Activated naive CD8-positive, alpha-beta T cell treated with anti-CD3 and anti-CD28 coated beads for 36 hours (primary cell): Measurements from ENCODE around the gene IGFBPL1. TPM values are rescaled to one million over a fixed set of nuclear protein-coding genes. Genes with fewer than 3 reads are reported as not detected.
"Not testable (repeated sequence)": the region's sequence is repeated elsewhere in the genome, so short reads cannot be mapped to it uniquely, and the experiment has no call there.

ENCODE experiments used
- DNase-seq: peaks from one replicate; pipeline ENCODE4 v3.0.0; 2021
- H3K27ac Mint-ChIP-seq: one replicate; pipeline ENCODE4 v1.8.0; 2022; ENCODE audit warnings: mild to moderate bottlenecking, moderate library complexity, mixed read lengths
- H3K27me3 Mint-ChIP-seq: one replicate; pipeline ENCODE4 v1.8.0; 2022; ENCODE audit warnings: mild to moderate bottlenecking, mixed read lengths
- H3K36me3 Mint-ChIP-seq: one replicate; pipeline ENCODE4 v1.8.0; 2021; ENCODE audit warnings: mild to moderate bottlenecking, mixed read lengths
- H3K4me1 Mint-ChIP-seq: one replicate; pipeline ENCODE4 v1.8.0; 2021; ENCODE audit warnings: mixed read lengths
- H3K4me3 Mint-ChIP-seq: one replicate; pipeline ENCODE4 v1.8.0; 2022; ENCODE audit warnings: mild to moderate bottlenecking, moderate library complexity, mixed read lengths
- H3K9me3 Mint-ChIP-seq: one replicate; pipeline ENCODE4 v1.8.0; 2022; ENCODE audit warnings: mixed read lengths
- total RNA-seq, 2 experiments: library from RNA; stranded (reverse); gene quantifications; one replicate each; pipeline ENCODE4 v1.2.3, GENCODE V29; 2021

The IGFBPL1 gene
- total RNA-seq, 2 experiments from 2014 or later: not detected

DNA sequence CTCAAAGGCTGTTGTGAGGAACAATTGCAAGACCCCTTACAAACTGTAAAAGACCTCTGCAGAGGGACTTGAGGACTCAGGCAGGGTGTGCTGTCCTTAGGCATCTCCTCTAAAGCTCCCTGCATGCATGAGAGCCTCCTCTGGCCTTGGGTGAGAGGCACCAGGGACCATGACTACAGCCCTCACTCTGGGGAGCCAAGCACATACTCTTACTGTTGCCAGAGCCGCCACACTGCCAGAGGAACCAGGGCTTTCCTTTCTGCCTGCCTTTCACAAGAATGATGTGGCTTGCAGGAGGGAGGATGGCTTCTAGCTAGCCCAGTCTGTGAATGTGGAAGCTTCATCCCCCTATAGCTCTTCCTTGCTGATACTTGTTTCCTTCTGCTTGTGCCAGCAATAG is 5.9 kb downstream of the IGFBPL1 start:
- peaks cover 28% of the 10 kb centered on the region for H3K27me3 Mint-ChIP-seq
- H3K9me3 Mint-ChIP-seq: no peaks in the 10 kb centered on the region
- peaks cover under 1% of the 10 kb centered on the region for H3K4me1 Mint-ChIP-seq
- no peak overlapping the region for H3K27ac Mint-ChIP-seq
- no peak overlapping the region for H3K4me3 Mint-ChIP-seq
- no peaks in the 10 kb centered on the region for H3K36me3 Mint-ChIP-seq
- DNase-seq: no peak

DNA sequence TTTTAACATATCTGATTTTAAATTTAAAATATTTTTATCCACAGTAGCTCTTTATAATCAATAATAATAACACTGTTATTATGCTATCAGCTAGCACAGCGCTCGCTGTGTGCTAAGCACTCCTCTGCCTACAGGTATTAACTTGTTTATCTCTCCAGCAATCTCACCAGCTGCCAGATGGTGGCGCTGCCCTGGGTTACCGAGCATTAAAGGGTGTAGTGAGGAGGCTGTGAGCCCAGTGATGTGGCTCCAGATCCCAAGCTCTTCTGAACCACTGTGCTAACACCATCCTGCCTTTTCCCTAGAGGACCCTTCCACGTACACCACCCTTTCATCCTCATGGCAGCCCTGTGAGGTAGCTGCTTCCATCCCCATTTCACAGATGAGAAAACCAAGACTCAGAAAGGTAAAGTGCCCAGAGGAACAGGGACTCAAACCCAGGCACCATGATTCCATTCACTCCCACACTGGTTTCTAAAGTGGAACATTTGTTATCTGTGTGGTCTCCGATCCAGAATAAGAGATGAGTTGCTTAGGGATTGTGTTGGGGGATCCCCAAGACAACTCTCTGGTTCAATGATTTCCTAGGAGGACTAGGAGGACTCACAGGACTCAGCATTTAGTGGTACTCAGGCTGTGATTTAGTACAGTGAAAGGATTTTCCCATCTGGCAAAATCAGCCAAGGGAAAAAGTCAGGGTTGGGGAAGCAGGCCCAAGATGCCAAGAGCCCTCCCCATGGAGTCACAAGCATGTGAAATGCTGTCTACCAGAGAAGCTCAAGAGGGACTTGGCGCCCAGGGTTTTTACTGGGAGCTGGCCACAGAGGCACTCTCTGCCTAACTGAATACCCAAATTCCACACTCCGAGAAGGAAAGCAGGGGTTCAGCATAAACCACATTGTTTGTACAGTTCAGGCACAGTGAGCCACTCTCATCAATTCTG is 7.0 kb downstream of the IGFBPL1 start:
- Mint-ChIP-seq H3K4me1 (no peaks in the 10 kb centered on the region), H3K27me3 (peaks cover 21% of the 10 kb centered on the region), H3K9me3 (no peaks in the 10 kb centered on the region), H3K27ac (no peak overlapping the region), H3K4me3 (no peak overlapping the region), H3K36me3 (no peaks in the 10 kb centered on the region)
- DNase-seq: peak; percentile 33

DNA sequence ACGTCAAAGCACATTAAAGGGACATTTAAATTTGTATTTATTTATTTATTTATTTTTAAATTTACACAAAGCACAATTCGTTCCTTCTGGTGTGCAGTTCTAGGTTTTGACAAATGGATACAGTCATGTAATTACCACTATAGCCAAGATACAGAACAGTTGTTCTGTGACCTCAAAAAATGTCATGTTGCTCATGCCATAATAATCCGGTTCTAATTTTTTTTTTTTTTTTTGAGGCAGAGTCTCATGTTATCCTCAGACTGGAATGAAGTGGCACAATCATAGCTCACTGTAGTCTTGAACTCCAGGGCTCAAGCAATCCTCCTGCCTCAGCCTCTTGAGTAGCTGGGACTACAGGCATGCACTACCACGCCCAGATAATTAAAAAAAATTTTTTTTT is 7.8 kb downstream of the IGFBPL1 start:
- Mint-ChIP-seq H3K4me1 (no peaks in the 10 kb centered on the region), H3K27me3 (peaks cover 13% of the 10 kb centered on the region)

DNA sequence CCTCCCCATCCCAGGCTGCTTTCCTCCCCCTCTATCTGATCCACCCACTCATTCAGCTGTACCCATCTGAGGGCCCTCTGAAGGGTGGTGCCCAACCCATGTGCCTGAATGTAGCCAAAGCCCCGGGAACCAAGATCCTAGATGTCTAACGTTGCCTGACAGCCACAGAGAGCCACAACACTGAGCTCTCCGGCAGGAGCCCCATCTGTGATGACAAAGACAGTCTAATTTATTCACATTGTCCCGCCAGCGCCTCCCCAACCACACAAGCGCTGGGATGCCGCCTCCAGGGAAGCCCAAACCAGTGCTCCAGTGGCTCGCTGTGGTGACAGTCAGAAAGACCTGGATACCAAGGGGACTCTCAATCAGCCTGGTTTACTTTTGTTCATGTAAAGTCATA is 8.4 kb downstream of the IGFBPL1 start:
- H3K27ac Mint-ChIP-seq: no peak overlapping the region
- H3K4me3 Mint-ChIP-seq: no peak overlapping the region
- DNase-seq: no peak
- H3K9me3 Mint-ChIP-seq: no peaks in the 10 kb centered on the region
- H3K36me3 Mint-ChIP-seq: no peaks in the 10 kb centered on the region
- no peaks in the 10 kb centered on the region for H3K4me1 Mint-ChIP-seq
- H3K27me3 Mint-ChIP-seq: peaks cover 7% of the 10 kb centered on the region

More for the DNA sequence above, 7.8 kb downstream of the IGFBPL1 start:
- Mint-ChIP-seq H3K9me3 (no peaks in the 10 kb centered on the region), H3K27ac (no peak overlapping the region), H3K4me3 (no peak overlapping the region), H3K36me3 (no peaks in the 10 kb centered on the region)
- no peak for DNase-seq

DNA sequence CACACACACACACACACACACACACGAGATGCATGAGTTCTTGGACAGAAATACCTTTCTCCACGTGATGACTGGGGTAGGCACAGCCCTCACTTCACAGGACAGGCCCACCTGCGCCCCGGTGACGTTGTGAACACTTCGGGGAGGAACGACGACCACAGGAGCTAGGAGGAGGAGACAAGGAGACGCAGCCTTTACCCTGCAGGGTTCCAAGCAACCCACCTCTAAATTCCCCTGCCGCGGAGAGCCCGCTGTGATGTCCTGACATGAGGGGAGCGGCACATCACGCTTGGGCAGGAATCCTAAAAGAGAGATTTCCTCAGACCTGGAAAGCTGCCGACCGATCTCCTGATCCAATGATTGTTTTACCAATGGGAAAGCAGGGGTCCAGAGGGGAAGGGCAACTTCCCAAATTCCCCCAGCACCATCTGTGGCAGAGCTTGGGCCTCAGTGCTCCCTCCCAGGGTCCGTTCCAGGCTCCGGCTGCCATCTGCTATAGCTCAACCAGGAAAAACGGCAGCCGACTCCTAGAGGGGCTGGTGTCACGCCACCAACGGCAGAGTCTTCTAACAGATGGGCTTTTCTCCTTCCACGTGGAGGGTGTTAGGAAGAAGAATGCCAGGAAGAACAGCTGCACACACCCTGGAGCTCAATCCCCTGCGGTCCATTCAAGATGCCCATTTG is 10.1 kb downstream of the IGFBPL1 start:
- DNase-seq: no peak
- Mint-ChIP-seq H3K4me3 (no peak overlapping the region), H3K36me3 (no peaks in the 10 kb centered on the region), H3K9me3 (no peaks in the 10 kb centered on the region), H3K27ac (no peak overlapping the region), H3K4me1 (no peaks in the 10 kb centered on the region), H3K27me3 (peaks cover 3% of the 10 kb centered on the region)

DNA sequence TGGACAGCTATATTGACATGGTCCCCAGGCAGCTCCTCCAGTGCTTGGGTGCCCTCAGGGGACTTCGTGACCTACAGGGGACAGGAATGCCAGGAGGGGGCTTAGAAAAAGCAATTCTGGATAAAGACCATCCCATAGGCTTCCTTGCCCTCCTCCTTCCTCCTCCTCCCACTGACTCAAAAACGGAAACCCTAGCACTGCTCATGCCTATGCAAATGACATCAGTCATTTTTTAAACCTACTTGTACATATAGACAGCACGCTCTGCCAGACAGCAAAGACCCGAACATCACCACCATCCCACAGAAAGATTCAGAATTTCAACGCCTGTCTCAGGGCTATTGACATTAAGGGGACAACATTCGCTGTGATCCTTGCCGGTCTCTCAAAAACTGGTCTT is 11.0 kb downstream of the IGFBPL1 start:
- Mint-ChIP-seq H3K27ac (no peak overlapping the region), H3K36me3 (no peaks in the 10 kb centered on the region), H3K4me3 (no peak overlapping the region), H3K27me3 (peaks cover 3% of the 10 kb centered on the region), H3K9me3 (no peaks in the 10 kb centered on the region), H3K4me1 (no peaks in the 10 kb centered on the region)
- no peak for DNase-seq

DNA sequence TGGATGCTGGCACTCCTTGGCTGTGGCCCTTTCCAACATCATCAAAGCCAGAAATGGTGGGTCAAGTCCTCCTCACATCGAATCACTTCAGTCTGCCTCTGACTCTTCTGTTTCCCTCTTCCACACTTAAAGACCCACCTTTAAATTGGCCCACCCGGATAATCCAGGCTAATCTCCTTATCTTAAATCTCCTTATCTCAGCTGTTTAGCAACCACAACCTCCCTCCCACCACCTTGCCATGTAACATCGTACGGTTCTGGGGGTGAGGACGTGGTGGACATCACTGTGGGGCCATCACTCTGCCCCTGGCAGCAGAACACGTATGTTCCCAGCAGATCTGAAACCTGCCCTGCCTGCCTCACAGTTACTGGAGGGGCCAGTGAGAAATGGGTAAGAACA is 11.5 kb downstream of the IGFBPL1 start:
- peaks cover 3% of the 10 kb centered on the region for H3K27me3 Mint-ChIP-seq
- H3K4me3 Mint-ChIP-seq: no peak overlapping the region
- H3K27ac Mint-ChIP-seq: no peak overlapping the region
- DNase-seq: no peak
- H3K9me3 Mint-ChIP-seq: no peaks in the 10 kb centered on the region
- H3K36me3 Mint-ChIP-seq: no peaks in the 10 kb centered on the region
- no peaks in the 10 kb centered on the region for H3K4me1 Mint-ChIP-seq

DNA sequence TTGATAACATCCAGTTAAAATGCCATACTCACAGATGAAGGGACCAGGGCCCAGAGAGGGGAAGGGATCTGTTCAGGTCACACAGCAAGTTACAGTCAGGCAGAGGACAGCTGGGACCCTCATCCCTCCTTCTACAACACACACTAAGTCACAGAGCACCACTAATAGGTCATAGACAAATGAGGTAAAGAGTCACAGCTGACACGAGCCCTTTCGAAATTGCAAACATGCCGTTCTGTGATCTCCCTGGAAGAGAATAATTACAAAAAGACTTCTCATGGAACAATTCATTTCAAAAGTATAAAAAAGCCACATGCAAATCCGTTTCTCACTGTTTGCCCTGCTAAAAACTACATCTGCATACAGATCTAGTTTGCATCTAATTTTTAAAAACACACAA is 15.5 kb downstream of the IGFBPL1 start:
- Mint-ChIP-seq H3K9me3 (no peaks in the 10 kb centered on the region), H3K4me1 (no peaks in the 10 kb centered on the region), H3K4me3 (no peak overlapping the region), H3K27ac (no peak overlapping the region), H3K36me3 (no peaks in the 10 kb centered on the region), H3K27me3 (peaks cover 7% of the 10 kb centered on the region)
- DNase-seq: no peak

DNA sequence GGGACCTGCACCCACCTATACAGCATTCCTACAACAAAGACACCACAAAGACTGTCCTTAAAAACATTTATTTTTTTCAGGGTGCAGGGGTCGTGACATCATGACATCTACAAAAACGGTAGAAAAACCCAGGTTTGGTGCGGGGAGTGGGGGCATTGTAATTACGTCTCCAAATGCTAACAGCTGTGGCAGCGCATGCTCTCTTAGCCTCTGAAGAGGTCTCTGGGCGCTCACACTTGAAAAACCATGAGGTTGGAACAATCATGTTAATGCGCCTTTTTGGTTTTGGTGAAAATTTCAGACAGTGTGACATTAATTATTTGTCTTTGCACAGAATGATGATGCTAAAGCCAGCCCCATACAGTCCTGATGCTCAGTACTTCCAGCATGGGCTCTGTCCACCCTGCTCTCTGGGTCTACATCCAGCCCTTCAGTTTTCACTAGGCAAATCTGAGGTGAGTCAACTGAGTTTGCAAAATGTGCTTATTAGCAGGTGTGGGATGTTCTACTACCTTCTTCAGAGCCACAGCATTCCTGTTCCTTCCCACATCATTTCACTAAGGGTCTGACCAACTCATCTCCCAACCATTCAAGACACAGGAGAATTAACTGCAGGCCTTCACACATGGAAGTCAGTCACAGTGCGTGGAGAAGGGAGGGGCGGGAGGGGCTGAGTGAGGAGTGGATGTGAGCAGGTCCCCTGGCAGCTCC is 17.6 kb downstream of the IGFBPL1 start:
- H3K36me3 Mint-ChIP-seq: no peaks in the 10 kb centered on the region
- no peaks in the 10 kb centered on the region for H3K9me3 Mint-ChIP-seq
- H3K4me3 Mint-ChIP-seq: no peak overlapping the region
- H3K4me1 Mint-ChIP-seq: no peaks in the 10 kb centered on the region
- H3K27me3 Mint-ChIP-seq: peaks cover 4% of the 10 kb centered on the region
- no peak for DNase-seq
- no peak overlapping the region for H3K27ac Mint-ChIP-seq

DNA sequence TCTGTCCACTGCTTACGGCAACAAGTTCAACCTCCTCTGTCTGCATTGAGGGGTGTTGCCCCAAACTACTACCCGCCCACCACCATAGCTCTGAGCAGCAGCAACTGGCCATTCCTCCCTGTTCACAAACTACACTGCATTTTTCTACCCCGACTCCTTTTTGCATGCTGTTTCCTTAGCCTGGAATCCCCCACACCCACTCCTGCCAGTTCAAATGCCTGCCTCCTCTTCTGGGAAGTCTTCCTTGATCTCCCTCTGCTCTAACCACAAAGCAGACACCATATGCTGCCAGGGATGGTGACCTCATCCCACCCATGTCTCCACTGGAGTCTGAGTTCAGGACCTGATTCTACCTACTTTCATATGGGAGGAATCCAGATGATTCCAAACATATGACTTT is 18.5 kb downstream of the IGFBPL1 start:
- no peaks in the 10 kb centered on the region for H3K4me1 Mint-ChIP-seq
- H3K27me3 Mint-ChIP-seq: peaks cover 4% of the 10 kb centered on the region
- no peak overlapping the region for H3K4me3 Mint-ChIP-seq
- H3K9me3 Mint-ChIP-seq: no peaks in the 10 kb centered on the region
- H3K36me3 Mint-ChIP-seq: no peaks in the 10 kb centered on the region
- no peak overlapping the region for H3K27ac Mint-ChIP-seq
- DNase-seq: no peak

DNA sequence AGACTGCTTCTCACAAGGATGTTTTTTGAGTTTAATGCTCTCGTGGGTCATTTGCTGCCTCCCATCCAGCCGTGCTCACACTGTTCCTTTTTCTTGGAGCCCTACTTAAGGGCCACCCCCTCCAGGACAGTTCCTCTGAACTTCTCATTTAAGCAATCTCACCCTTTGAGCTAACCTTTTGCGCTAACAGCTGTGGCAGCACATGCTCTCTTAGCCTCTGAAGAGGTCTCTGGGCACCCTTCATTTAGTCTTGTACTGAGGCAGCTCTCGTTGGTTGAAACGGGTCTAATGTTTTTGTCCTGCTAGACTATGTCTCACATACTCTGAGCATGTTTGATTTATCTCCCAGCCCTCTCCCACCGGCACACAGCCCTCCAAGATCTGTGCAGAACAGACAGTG is 19.9 kb downstream of the IGFBPL1 start:
- Mint-ChIP-seq H3K36me3 (peaks cover 3% of the 10 kb centered on the region), H3K9me3 (no peaks in the 10 kb centered on the region), H3K4me1 (no peaks in the 10 kb centered on the region), H3K27ac (no peak overlapping the region), H3K27me3 (peaks cover 4% of the 10 kb centered on the region), H3K4me3 (no peak overlapping the region)
- no peak for DNase-seq

DNA sequence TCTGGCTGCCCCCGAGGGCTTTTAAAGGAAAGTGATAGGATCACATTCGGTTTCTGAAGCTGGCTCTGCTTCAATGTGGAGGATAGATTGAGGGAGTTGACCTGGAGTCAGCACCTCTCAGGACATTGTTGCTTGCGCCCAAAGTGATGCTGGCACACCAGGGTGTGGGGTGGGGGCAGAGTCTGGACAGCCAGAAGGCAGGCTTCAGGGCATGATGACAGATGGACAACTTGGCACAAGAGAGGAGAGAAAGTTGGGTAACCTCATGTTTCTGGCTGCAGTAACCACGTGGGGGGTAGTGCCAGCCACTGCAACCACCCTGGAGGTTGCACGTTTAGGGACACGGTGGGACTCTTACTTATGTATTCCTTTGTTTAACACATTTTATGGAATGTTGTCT is 22.3 kb downstream of the IGFBPL1 start:
- DNase-seq: no peak
- Mint-ChIP-seq H3K27ac (no peak overlapping the region), H3K4me1 (no peaks in the 10 kb centered on the region), H3K4me3 (no peak overlapping the region), H3K27me3 (peaks cover 4% of the 10 kb centered on the region), H3K9me3 (peaks cover 3% of the 10 kb centered on the region), H3K36me3 (peaks cover 23% of the 10 kb centered on the region)

DNA sequence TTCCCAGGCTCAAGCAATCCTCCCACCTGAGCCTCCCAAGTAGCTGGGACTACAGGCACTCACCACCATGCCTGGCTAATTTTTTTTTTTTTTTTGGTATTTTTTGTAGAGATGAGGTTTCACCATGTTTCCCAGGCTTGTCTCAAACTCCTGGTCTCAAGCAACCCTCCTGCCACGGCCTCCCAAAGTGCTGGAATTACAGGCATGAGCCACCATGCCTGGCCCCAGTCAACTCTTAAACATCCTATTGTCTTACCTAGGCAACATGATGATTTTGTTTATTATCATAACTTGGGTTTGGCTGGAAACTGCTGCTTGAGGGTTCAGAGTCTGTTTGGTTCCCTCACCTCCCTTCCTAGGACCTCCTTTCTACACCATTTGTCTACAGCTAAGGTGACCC is 25.1 kb downstream of the IGFBPL1 start:
- H3K4me1 Mint-ChIP-seq: not testable (repeated sequence)
- peaks cover 12% of the 10 kb centered on the region for H3K9me3 Mint-ChIP-seq

DNA sequence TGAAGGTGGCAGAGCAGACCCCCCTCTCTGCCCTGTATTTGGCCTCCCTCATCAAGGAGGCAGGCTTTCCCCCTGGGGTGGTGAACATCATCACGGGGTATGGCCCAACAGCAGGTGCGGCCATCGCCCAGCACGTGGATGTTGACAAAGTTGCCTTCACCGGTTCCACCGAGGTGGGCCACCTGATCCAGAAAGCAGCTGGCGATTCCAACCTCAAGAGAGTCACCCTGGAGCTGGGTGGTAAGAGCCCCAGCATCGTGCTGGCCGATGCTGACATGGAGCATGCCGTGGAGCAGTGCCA is 27.9 kb downstream of the IGFBPL1 start:
- H3K36me3 Mint-ChIP-seq: peaks cover 56% of the 10 kb centered on the region
- peaks cover 9% of the 10 kb centered on the region for H3K4me1 Mint-ChIP-seq
- H3K27me3 Mint-ChIP-seq: no peaks in the 10 kb centered on the region
- no peak for DNase-seq
- H3K4me3 Mint-ChIP-seq: no peak overlapping the region
- no peak overlapping the region for H3K27ac Mint-ChIP-seq
- peaks cover 12% of the 10 kb centered on the region for H3K9me3 Mint-ChIP-seq

More for the DNA sequence above, 25.1 kb downstream of the IGFBPL1 start:
- H3K27me3 Mint-ChIP-seq, DNase-seq, H3K27ac Mint-ChIP-seq, H3K4me3 Mint-ChIP-seq: not testable (repeated sequence)
- peaks cover 51% of the 10 kb centered on the region for H3K36me3 Mint-ChIP-seq

DNA sequence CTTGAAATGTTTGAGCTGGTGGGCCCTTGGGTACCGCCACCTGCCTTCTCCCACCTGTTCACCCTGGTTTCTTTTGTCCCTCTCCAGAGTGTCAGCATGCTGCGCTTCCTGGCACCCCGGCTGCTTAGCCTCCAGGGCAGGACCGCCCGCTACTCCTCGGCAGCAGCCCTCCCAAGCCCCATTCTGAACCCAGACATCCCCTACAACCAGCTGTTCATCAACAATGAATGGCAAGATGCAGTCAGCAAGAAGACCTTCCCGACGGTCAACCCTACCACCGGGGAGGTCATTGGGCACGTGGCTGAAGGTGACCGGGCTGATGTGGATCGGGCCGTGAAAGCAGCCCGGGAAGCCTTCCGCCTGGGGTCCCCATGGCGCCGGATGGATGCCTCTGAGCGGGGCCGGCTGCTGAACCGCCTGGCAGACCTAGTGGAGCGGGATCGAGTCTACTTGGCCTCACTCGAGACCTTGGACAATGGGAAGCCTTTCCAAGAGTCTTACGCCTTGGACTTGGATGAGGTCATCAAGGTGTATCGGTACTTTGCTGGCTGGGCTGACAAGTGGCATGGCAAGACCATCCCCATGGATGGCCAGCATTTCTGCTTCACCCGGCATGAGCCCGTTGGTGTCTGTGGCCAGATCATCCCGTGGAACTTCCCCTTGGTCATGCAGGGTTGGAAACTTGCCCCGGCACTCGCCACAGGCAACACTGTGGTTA is 28.4 kb downstream of the IGFBPL1 start:
- H3K27ac Mint-ChIP-seq: no peak overlapping the region
- H3K36me3 Mint-ChIP-seq: peaks cover 56% of the 10 kb centered on the region
- no peak for DNase-seq
- no peak overlapping the region for H3K4me3 Mint-ChIP-seq
- peaks cover 9% of the 10 kb centered on the region for H3K4me1 Mint-ChIP-seq
- H3K27me3 Mint-ChIP-seq: peaks cover 3% of the 10 kb centered on the region
- H3K9me3 Mint-ChIP-seq: peaks cover 12% of the 10 kb centered on the region
